ENCODE measurements around the gene KAZN.
A peak's percentile ranks its signal among the peaks of the same experiment; 100 is the strongest.
"Not testable (repeated sequence)": the region's sequence is repeated elsewhere in the genome, so short reads cannot be mapped to it uniquely, and the experiment has no call there.

The KAZN gene

DNA sequence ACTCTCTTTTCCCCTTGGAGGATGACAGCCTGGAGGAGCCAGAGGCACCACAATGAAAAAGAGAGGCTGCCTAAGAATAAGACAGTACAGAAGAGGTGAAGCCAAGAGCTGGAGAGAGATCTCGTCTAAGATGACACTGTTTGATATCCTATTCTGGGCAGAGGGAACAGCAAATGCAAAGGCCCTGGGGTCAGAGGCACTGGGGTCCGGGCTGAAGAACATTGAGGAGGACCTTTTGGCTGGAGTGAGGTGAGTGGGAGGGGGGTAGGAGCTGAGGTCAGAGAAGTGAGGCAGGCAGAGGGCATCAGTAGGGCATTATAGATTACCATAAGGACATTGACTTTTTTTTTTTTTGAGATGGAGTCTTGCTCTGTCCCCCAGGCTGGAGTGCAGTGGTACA lies 535.8 kb downstream of the KAZN start:
- TF ChIP-seq MYNN (tag by site-specific recombination; IDR thresholded peaks at IDR 0.05; ENCODE audit: borderline replicate concordance), result no peak
- TF ChIP-seq IKZF3 (tag by site-specific recombination; IDR thresholded peaks at IDR 0.05), result no peak
- no peak for TF ChIP-seq SP2 (tag by site-specific recombination; IDR thresholded peaks at IDR 0.05)
- TF ChIP-seq, protein P1, sequence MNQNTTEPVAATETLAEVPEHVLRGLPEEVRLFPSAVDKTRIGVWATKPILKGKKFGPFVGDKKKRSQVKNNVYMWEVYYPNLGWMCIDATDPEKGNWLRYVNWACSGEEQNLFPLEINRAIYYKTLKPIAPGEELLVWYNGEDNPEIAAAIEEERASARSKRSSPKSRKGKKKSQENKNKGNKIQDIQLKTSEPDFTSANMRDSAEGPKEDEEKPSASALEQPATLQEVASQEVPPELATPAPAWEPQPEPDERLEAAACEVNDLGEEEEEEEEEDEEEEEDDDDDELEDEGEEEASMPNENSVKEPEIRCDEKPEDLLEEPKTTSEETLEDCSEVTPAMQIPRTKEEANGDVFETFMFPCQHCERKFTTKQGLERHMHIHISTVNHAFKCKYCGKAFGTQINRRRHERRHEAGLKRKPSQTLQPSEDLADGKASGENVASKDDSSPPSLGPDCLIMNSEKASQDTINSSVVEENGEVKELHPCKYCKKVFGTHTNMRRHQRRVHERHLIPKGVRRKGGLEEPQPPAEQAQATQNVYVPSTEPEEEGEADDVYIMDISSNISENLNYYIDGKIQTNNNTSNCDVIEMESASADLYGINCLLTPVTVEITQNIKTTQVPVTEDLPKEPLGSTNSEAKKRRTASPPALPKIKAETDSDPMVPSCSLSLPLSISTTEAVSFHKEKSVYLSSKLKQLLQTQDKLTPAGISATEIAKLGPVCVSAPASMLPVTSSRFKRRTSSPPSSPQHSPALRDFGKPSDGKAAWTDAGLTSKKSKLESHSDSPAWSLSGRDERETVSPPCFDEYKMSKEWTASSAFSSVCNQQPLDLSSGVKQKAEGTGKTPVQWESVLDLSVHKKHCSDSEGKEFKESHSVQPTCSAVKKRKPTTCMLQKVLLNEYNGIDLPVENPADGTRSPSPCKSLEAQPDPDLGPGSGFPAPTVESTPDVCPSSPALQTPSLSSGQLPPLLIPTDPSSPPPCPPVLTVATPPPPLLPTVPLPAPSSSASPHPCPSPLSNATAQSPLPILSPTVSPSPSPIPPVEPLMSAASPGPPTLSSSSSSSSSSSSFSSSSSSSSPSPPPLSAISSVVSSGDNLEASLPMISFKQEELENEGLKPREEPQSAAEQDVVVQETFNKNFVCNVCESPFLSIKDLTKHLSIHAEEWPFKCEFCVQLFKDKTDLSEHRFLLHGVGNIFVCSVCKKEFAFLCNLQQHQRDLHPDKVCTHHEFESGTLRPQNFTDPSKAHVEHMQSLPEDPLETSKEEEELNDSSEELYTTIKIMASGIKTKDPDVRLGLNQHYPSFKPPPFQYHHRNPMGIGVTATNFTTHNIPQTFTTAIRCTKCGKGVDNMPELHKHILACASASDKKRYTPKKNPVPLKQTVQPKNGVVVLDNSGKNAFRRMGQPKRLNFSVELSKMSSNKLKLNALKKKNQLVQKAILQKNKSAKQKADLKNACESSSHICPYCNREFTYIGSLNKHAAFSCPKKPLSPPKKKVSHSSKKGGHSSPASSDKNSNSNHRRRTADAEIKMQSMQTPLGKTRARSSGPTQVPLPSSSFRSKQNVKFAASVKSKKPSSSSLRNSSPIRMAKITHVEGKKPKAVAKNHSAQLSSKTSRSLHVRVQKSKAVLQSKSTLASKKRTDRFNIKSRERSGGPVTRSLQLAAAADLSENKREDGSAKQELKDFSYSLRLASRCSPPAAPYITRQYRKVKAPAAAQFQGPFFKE (tag by site-specific recombination; IDR thresholded peaks at IDR 0.05; ENCODE audit: borderline replicate concordance), result no peak
- TF ChIP-seq ZNF623 (tag by site-specific recombination; IDR thresholded peaks at IDR 0.05), result peak; percentile 96
- Histone ChIP-seq H3K27ac (ENCODE audit: extremely low read depth, low read depth, low read length) (no peak overlapping the region), H3K36me3 (ENCODE audit: control insufficient read depth in 2 of 2, insufficient read depth in 1 of 2, low read length in 2 of 2) (no peaks in the 10 kb centered on the region), H3K4me1 (ENCODE audit: control insufficient read depth, insufficient read depth, low read length) (no peaks in the 10 kb centered on the region), H3K9me3 (ENCODE audit: control insufficient read depth, insufficient read depth, low read depth, low read length) (no peaks in the 10 kb centered on the region), H3K4me3 (ENCODE audit: low read depth, low read length) (no peak overlapping the region)
- POLR2A ChIA-PET, result no interaction called here
- CTCF ChIA-PET, result interaction anchor here (0.6 to 1.3 kb wide), 5 partner anchors 17 to 1300 kb away, joined by 3 to 8 read pairs (median 3); no protein-coding TSS in a partner anchor

DNA sequence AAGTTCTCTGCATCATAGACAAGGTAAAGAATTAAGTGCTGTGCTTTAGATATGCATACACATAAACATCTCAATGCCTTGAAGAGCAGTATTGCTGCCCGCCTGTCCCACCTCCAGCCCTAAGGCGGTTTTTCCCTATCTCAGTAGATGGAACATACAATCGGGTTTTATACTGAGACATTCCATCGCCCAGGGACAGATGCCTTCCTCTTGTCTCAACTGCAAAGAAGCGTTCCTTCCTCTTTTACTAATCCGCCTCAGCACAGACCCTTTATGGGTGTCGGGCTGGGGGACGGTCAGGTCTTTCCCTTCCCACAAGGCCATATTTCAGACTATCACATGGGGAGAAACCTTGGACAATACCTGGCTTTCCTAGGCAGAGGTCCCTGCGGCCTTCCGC lies 537.1 kb downstream of the KAZN start:
- CTCF ChIA-PET; H3K36me3 ChIP-seq (ENCODE audit: control insufficient read depth in 2 of 2, insufficient read depth in 1 of 2, low read length in 2 of 2); H3K4me1 ChIP-seq (ENCODE audit: control insufficient read depth, insufficient read depth, low read length); H3K4me3 ChIP-seq (ENCODE audit: low read depth, low read length); H3K27ac ChIP-seq (ENCODE audit: extremely low read depth, low read depth, low read length); POLR2A ChIA-PET; H3K9me3 ChIP-seq (ENCODE audit: control insufficient read depth, insufficient read depth, low read depth, low read length): not testable (repeated sequence)

DNA sequence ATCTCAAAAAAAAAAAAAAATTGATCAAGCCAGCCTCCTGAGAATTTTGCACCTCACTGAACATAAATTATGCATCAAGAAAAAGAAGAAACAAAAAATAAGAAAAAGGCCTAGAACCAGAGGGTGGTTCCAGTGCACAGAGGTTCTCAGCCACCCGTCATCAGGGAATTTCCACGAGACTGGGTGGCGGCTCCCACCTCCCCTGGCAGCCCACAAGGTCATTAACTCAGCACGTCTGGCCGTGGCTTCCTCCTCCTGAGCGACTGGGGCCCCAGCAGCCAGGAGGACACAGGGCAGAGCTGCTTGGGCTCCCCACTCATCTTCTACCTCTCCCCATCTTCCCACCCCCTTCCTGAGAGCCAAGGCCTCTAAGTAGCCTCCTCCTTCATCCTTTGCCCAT lies 539.3 kb downstream of the KAZN start:
- Histone ChIP-seq H3K4me1 (ENCODE audit: control insufficient read depth, insufficient read depth, low read length) (no peaks in the 10 kb centered on the region), H3K4me3 (ENCODE audit: low read depth, low read length) (no peak overlapping the region), H3K36me3 (ENCODE audit: control insufficient read depth in 2 of 2, insufficient read depth in 1 of 2, low read length in 2 of 2) (no peaks in the 10 kb centered on the region), H3K27ac (ENCODE audit: extremely low read depth, low read depth, low read length) (no peak overlapping the region), H3K9me3 (ENCODE audit: control insufficient read depth, insufficient read depth, low read depth, low read length) (no peaks in the 10 kb centered on the region)
- TF ChIP-seq, protein P2, sequence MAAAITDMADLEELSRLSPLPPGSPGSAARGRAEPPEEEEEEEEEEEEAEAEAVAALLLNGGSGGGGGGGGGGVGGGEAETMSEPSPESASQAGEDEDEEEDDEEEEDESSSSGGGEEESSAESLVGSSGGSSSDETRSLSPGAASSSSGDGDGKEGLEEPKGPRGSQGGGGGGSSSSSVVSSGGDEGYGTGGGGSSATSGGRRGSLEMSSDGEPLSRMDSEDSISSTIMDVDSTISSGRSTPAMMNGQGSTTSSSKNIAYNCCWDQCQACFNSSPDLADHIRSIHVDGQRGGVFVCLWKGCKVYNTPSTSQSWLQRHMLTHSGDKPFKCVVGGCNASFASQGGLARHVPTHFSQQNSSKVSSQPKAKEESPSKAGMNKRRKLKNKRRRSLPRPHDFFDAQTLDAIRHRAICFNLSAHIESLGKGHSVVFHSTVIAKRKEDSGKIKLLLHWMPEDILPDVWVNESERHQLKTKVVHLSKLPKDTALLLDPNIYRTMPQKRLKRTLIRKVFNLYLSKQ (tag by site-specific recombination; IDR thresholded peaks at IDR 0.05; ENCODE audit: borderline replicate concordance), result no peak
- TF ChIP-seq ZFHX2 (tag by site-specific recombination; conservative IDR thresholded peaks at IDR 0.05) (peak; percentile 29; the same call in 1 of the 2 replicates), EGR2 (tag by site-specific recombination; IDR thresholded peaks at IDR 0.05; ENCODE audit: low read depth) (peak; percentile 44; the same call in 1 of the 2 replicates), ZNF561 (tag by site-specific recombination; IDR thresholded peaks at IDR 0.05; ENCODE audit: borderline replicate concordance) (no peak)
- TF ChIP-seq, protein P3, sequence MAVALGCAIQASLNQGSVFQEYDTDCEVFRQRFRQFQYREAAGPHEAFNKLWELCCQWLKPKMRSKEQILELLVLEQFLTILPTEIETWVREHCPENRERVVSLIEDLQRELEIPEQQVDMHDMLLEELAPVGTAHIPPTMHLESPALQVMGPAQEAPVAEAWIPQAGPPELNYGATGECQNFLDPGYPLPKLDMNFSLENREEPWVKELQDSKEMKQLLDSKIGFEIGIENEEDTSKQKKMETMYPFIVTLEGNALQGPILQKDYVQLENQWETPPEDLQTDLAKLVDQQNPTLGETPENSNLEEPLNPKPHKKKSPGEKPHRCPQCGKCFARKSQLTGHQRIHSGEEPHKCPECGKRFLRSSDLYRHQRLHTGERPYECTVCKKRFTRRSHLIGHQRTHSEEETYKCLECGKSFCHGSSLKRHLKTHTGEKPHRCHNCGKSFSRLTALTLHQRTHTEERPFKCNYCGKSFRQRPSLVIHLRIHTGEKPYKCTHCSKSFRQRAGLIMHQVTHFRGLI (tag by site-specific recombination; IDR thresholded peaks at IDR 0.05), result no peak
- ChIA-PET CTCF (interaction anchor here (0.6 to 2.5 kb wide), 2 partner anchors 9 to 26 kb away, joined by 4 to 16 read pairs; no protein-coding TSS in a partner anchor), POLR2A (no interaction called here)

Data from HEK293 (cell line).